ENCODE data around the gene EML3.
A peak's percentile ranks its signal among the peaks of the same experiment; 100 is the strongest.

The EML3 gene

DNA sequence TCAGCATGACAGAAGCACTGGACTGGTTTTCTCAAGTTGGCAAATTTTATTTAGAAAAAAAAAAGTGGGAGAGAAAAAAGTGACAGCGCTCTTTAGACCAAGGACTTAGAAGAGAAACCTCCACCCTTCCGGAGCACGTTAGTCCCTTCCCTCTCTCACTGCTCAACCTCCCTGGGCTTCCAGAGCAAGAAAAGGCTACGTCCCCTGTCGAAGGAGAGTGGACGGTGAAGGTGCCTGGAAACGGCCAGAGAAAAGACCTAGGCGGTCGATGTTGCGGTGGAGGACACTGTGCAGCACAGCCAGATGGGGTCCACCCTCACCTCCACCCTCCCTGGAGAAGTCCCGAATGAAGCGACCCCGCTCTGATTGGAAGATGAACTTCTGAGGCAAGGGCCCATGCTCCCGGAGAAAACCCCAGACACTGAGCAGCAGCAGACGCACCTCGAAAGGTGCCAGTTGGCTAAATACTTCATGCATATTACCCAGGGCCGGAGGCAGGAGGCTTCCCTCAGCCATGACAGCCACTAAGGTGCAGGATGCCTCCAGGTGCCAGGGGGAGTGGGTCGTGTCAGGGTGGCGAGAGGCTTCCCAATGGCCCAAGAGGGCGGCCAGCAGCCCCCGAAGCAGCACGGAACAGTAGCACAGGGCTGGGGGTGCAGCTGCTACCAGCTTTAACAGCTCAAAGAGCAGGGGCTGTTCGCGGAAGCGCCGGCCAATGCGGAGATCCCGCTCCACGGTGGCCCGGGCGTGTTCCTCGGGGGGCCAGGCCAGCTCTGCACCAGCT, 34.4 kb upstream of the EML3 start:
- no peaks in the 10 kb centered on the region for H3K27me3 ChIP-seq (ENCODE audit: control insufficient read depth, insufficient read depth, low read length, poor library complexity, severe bottlenecking)
- H3K4me1 ChIP-seq (ENCODE audit: control insufficient read depth, insufficient read depth, low read length) = no peaks in the 10 kb centered on the region
- no peaks in the 10 kb centered on the region for H3K9me3 ChIP-seq (ENCODE audit: control insufficient read depth, low read length)
- no peak overlapping the region for H3K27ac ChIP-seq (ENCODE audit: insufficient read depth, low read depth, low read length, poor library complexity, severe bottlenecking)
- peaks cover 17% of the 10 kb centered on the region for H3K36me3 ChIP-seq (ENCODE audit: control insufficient read depth, insufficient read depth, low read length)
- H3K4me3 ChIP-seq (ENCODE audit: insufficient read depth, low read depth, low read length) = no peak overlapping the region
- WGBS, 2 experiments = 79 to 81% methylated on average over 32 of the region's 32 CpGs

DNA sequence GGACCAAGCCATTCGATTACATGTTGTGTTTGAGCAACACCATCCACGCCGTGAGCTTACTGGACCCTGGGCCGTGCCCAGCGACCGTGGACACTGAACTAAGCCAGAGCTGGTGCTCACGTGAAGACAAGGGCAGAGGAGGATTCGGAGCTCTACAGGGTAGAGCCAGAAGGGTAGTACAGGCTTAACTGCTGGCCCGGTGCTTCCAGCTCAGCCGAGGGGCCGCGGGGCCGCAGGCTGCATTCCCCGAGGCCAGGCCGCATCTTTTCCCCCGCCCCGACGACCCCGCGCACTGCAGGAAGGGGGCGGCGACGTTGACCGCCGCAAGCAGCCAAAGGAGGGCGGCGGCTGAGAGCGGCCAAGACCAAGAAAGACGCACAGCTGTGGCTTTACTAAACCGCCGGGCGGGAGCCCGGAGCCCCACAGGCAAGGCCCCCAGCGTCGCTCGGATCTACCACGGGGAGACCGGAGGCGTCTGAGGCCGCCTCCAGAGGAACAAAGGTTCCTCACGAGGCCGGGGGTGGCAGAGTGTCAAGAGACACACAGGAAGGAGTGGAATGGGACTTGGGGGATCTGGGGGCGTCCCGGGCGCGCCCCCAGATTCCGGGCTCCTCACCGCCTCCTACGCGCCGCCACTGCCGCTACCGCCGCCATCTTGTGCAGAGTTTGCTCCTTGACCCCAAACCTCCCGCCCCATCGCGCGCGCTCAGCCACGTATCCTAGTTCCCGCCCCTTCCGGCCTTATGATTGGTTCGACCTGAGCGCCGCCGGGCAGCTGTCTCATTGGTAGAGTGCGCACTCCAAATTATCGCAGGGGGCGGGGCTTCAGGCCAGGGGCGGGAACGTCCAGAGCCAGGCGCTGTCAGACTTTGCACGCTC, 33.6 kb upstream of the EML3 start, which contains the start of gene GANAB:
Gene GANAB (minus strand): TSS at position 668 of the 879 bp plus-strand sequence. CDS start 14 bp downstream, at position 654.
- H3K36me3 ChIP-seq (ENCODE audit: control insufficient read depth, insufficient read depth, low read length) = peaks cover 17% of the 10 kb centered on the region
- H3K4me1 ChIP-seq (ENCODE audit: control insufficient read depth, insufficient read depth, low read length) = no peaks in the 10 kb centered on the region
- no peaks in the 10 kb centered on the region for H3K9me3 ChIP-seq (ENCODE audit: control insufficient read depth, low read length)
- WGBS, 2 experiments = 0 to 1% methylated on average over 73 of the region's 73 CpGs
- peak within 1 kb of the TSS; percentile 87 for H3K4me3 ChIP-seq (ENCODE audit: insufficient read depth, low read depth, low read length)
- peak within 1 kb of the TSS; percentile 91 for H3K27ac ChIP-seq (ENCODE audit: insufficient read depth, low read depth, low read length, poor library complexity, severe bottlenecking)
- no peaks in the 10 kb centered on the region for H3K27me3 ChIP-seq (ENCODE audit: control insufficient read depth, insufficient read depth, low read length, poor library complexity, severe bottlenecking)

DNA sequence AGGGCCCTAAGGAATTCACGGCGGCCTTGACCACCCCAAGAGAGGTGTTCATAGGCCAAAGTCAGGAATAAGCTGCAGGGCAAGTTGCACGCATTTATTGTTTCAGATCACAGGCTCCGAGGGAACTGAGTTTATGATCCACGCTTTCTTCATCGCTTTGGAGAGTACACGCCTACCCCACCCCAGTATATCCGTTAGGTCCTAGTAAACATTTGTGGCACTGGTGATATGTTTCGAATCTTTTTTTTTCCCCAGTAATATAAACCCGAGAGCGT, 33.0 kb upstream of the EML3 start:
- H3K27ac ChIP-seq (ENCODE audit: insufficient read depth, low read depth, low read length, poor library complexity, severe bottlenecking) = peak overlapping the region; percentile 91
- peaks cover 17% of the 10 kb centered on the region for H3K36me3 ChIP-seq (ENCODE audit: control insufficient read depth, insufficient read depth, low read length)
- H3K4me3 ChIP-seq (ENCODE audit: insufficient read depth, low read depth, low read length) = peak overlapping the region; percentile 87
- H3K4me1 ChIP-seq (ENCODE audit: control insufficient read depth, insufficient read depth, low read length) = no peaks in the 10 kb centered on the region
- H3K9me3 ChIP-seq (ENCODE audit: control insufficient read depth, low read length) = no peaks in the 10 kb centered on the region
- 37 to 42% methylated on average over 11 of the region's 11 CpGs for WGBS, 2 experiments
- no peaks in the 10 kb centered on the region for H3K27me3 ChIP-seq (ENCODE audit: control insufficient read depth, insufficient read depth, low read length, poor library complexity, severe bottlenecking)

DNA sequence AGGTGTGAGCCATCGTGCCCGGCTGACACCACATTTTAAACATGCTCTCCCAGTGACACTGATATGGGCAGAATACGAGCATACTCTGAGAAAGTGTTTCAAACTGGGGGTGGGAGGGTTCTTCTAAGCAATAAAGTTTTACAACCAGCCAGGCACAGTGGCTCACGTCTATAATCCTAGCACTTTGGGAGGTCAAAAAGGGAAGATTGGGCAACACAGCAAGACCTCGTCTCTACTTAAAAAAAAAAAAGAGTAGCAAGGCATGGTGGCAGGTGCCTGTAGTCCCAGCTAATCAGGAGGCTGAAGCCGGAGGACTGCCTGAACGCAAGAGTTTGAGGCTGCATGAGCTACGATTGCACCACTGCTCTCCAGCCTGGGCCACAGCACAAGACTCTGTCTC, 31.6 kb upstream of the EML3 start:
- Histone ChIP-seq H3K4me1 (ENCODE audit: control insufficient read depth, insufficient read depth, low read length) (no peaks in the 10 kb centered on the region), H3K4me3 (ENCODE audit: insufficient read depth, low read depth, low read length) (no peak overlapping the region), H3K9me3 (ENCODE audit: control insufficient read depth, low read length) (no peaks in the 10 kb centered on the region), H3K36me3 (ENCODE audit: control insufficient read depth, insufficient read depth, low read length) (peaks cover 11% of the 10 kb centered on the region), H3K27ac (ENCODE audit: insufficient read depth, low read depth, low read length, poor library complexity, severe bottlenecking) (no peak overlapping the region), H3K27me3 (ENCODE audit: control insufficient read depth, insufficient read depth, low read length, poor library complexity, severe bottlenecking) (no peaks in the 10 kb centered on the region)
- 94 to 96% methylated on average over 8 of the region's 8 CpGs for WGBS, 2 experiments

DNA sequence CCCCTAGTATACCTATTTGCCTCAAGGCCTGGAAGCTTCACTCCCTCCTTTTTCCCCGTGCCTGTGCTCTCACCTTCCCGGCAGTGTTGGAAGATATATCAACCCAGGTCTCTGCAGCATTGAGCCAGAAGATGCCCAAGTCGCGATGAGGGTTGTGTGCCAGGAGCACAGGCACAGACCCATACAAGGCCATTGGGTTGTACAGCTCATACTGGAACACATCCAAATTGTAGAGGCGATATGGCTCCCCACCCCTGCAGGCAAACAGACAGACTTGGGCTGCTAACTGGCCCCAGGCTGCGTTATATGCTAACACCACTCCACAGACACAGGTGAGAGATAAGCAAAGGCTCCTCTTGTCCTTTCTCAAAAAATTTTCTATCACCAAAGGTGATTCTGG, 19.9 kb upstream of the EML3 start:
- WGBS, 2 experiments = 95 to 96% methylated on average over 6 of the region's 6 CpGs
- peaks cover 79% of the 10 kb centered on the region for H3K36me3 ChIP-seq (ENCODE audit: control insufficient read depth, insufficient read depth, low read length)
- no peak overlapping the region for H3K4me3 ChIP-seq (ENCODE audit: insufficient read depth, low read depth, low read length)
- H3K9me3 ChIP-seq (ENCODE audit: control insufficient read depth, low read length) = no peaks in the 10 kb centered on the region
- no peaks in the 10 kb centered on the region for H3K4me1 ChIP-seq (ENCODE audit: control insufficient read depth, insufficient read depth, low read length)
- H3K27me3 ChIP-seq (ENCODE audit: control insufficient read depth, insufficient read depth, low read length, poor library complexity, severe bottlenecking) = no peaks in the 10 kb centered on the region
- no peak overlapping the region for H3K27ac ChIP-seq (ENCODE audit: insufficient read depth, low read depth, low read length, poor library complexity, severe bottlenecking)

DNA sequence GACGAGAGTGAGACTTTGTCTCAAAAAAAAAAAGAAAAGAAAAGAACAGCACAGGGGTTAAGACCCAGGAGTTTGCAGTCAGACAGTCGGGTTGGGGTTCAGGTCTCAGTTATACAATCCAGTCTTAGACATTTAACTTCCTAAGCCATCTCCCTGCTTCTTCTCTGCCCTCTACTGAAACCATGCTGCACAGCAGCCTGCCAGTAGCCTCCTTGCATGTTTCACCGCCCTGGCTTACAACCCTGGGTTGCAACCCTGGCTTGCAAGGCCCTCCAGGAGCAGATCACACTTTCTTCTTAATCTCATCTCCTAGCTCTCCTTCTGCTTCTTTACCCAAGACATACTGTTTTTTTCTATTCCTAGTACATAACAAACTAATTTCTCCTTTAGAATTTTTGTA, 15.1 kb upstream of the EML3 start:
- no peaks in the 10 kb centered on the region for H3K4me1 ChIP-seq (ENCODE audit: control insufficient read depth, insufficient read depth, low read length)
- peaks cover 63% of the 10 kb centered on the region for H3K36me3 ChIP-seq (ENCODE audit: control insufficient read depth, insufficient read depth, low read length)
- H3K27ac ChIP-seq (ENCODE audit: insufficient read depth, low read depth, low read length, poor library complexity, severe bottlenecking) = no peak overlapping the region

DNA sequence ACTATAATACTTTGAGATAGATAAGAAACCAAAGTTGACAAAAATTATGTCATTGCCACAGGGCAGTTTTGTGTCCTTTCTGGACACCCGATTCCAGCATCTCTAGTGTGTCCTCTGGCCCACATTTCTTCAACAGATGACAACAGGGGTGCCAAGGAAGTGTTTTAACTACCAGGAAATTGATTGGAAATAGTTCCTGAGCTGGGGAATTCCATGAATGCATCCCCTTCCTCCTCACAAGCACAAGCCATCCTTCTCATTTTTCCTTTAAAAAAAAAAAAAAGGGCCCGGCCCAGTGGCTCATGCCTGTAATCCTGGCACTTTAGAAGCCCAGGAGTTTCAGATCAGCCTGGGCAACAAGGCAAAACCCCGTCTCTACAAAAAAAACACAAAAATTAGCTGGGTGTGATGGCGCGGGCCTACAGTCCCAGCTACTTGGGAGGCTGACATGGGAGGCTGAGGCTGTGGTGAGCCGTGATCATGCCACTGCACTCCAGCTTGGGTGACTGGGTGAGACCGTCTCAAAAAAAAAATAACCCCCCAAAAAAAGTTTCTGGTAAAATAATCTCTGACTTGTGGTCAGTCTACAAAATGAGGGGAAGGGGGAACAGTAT, 10.0 kb upstream of the EML3 start:
- Histone ChIP-seq H3K27ac (ENCODE audit: insufficient read depth, low read depth, low read length, poor library complexity, severe bottlenecking) (peak overlapping the region; percentile 66), H3K36me3 (ENCODE audit: control insufficient read depth, insufficient read depth, low read length) (peaks cover 19% of the 10 kb centered on the region), H3K27me3 (ENCODE audit: control insufficient read depth, insufficient read depth, low read length, poor library complexity, severe bottlenecking) (no peaks in the 10 kb centered on the region), H3K9me3 (ENCODE audit: control insufficient read depth, low read length) (no peaks in the 10 kb centered on the region), H3K4me3 (ENCODE audit: insufficient read depth, low read depth, low read length) (no peak overlapping the region), H3K4me1 (ENCODE audit: control insufficient read depth, insufficient read depth, low read length) (peaks cover 10% of the 10 kb centered on the region)
- WGBS, 2 experiments = 90 to 92% methylated on average over 6 to 7 of the region's 7 CpGs

More for the DNA sequence above, 15.1 kb upstream of the EML3 start:
- 91 to 92% methylated on average over 3 of the region's 3 CpGs for WGBS, 2 experiments
- Histone ChIP-seq H3K9me3 (ENCODE audit: control insufficient read depth, low read length) (no peaks in the 10 kb centered on the region), H3K27me3 (ENCODE audit: control insufficient read depth, insufficient read depth, low read length, poor library complexity, severe bottlenecking) (no peaks in the 10 kb centered on the region), H3K4me3 (ENCODE audit: insufficient read depth, low read depth, low read length) (no peak overlapping the region)

DNA sequence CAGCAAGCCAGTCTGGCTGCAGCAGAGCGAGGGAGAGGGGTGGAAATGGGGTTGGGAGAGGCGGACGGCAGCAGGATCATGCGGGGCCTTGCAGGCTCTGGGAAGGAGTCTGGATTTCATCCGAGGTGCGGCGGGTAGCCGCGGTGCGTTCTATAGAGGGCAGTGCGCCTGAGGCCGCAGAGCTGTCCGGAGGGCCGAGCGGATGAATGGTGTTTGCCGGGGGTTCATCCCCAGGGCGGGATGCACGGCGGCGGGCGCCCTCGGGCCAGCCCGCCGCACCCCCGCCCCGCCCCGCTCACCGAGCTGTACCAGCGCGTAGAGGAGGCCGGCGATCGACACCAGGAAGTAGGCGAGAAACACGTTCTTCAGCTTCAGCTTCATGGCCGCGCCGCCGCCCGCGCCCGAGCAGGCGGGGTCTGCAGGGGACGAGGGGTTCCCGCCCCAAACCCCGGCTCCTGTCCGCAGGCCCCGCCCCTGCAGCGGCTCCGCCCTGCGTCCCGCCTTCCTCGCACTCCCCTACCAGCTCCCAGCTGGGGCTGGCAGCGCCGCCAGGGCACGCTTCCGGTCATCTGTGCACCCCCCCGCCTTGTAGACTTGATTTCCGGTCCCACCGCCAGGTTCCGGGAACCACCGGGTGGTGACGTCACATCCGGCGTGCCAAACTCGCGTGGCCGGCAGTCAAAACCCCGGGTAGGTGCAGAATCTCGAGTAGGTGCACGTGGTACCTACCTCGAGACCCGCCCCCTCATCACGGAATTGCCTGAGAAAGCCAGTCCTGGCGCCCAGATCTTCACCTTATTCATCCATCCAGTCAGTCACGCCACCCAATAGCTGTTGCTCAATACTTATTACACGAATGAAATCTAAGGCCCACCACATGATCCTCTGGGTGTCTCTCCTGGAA, 9.2 kb upstream of the EML3 start, which contains the start of gene B3GAT3:
Gene B3GAT3 (minus strand): TSS at position 420 of the 904 bp plus-strand sequence. CDS start 39 bp downstream, at position 381.
- Histone ChIP-seq H3K4me1 (ENCODE audit: control insufficient read depth, insufficient read depth, low read length) (peaks cover 10% of the 10 kb centered on the region), H3K9me3 (ENCODE audit: control insufficient read depth, low read length) (no peaks in the 10 kb centered on the region), H3K27ac (ENCODE audit: insufficient read depth, low read depth, low read length, poor library complexity, severe bottlenecking) (peak within 1 kb of the TSS; percentile 66), H3K27me3 (ENCODE audit: control insufficient read depth, insufficient read depth, low read length, poor library complexity, severe bottlenecking) (no peaks in the 10 kb centered on the region), H3K36me3 (ENCODE audit: control insufficient read depth, insufficient read depth, low read length) (peaks cover 13% of the 10 kb centered on the region), H3K4me3 (ENCODE audit: insufficient read depth, low read depth, low read length) (peak within 1 kb of the TSS; percentile 69)
- 2 to 3% methylated on average over 77 of the region's 77 CpGs for WGBS, 2 experiments

DNA sequence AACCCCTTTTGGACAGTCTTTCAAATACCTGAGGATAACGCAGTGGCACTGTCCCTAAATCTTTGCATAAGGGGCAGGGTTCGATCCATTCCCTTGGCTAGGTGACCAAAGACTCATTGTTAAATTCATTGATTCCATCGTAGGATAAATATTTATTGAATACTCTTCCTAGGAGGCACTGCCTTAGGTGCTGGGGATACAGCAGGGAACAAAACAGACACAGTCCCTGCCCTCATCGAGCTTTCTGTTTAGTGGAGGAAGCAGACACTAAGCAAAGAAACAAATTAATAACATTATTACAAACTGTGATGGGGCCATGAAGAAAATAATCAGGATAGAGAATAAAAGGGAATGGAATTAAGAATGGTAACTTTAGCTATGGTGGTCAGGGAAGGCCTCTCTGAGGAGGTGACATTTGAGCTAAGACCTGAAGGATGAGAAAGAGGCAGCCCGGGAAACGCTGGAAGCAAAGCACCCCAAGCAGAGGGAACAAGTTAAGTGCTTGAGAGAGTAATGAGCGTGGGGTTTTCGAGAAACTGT, 8.5 kb upstream of the EML3 start:
- 35 to 44% methylated on average over 7 to 8 of the region's 8 CpGs for WGBS, 2 experiments
- H3K4me3 ChIP-seq (ENCODE audit: insufficient read depth, low read depth, low read length) = peak overlapping the region; percentile 69

More for the DNA sequence above, 8.5 kb upstream of the EML3 start:
- Histone ChIP-seq H3K9me3 (ENCODE audit: control insufficient read depth, low read length) (no peaks in the 10 kb centered on the region), H3K27ac (ENCODE audit: insufficient read depth, low read depth, low read length, poor library complexity, severe bottlenecking) (peak overlapping the region; percentile 65), H3K4me1 (ENCODE audit: control insufficient read depth, insufficient read depth, low read length) (peaks cover 10% of the 10 kb centered on the region), H3K27me3 (ENCODE audit: control insufficient read depth, insufficient read depth, low read length, poor library complexity, severe bottlenecking) (no peaks in the 10 kb centered on the region), H3K36me3 (ENCODE audit: control insufficient read depth, insufficient read depth, low read length) (peaks cover 7% of the 10 kb centered on the region)
